ENCODE results near the gene TSHZ2.

The TSHZ2 gene

GRCh38 chr20:52974179-52974594 lies 2.0 kb downstream of the TSHZ2 start:
- no peak for DNase-seq (ENCODE audit: low spot score)
- TF ChIP-seq, protein P1, sequence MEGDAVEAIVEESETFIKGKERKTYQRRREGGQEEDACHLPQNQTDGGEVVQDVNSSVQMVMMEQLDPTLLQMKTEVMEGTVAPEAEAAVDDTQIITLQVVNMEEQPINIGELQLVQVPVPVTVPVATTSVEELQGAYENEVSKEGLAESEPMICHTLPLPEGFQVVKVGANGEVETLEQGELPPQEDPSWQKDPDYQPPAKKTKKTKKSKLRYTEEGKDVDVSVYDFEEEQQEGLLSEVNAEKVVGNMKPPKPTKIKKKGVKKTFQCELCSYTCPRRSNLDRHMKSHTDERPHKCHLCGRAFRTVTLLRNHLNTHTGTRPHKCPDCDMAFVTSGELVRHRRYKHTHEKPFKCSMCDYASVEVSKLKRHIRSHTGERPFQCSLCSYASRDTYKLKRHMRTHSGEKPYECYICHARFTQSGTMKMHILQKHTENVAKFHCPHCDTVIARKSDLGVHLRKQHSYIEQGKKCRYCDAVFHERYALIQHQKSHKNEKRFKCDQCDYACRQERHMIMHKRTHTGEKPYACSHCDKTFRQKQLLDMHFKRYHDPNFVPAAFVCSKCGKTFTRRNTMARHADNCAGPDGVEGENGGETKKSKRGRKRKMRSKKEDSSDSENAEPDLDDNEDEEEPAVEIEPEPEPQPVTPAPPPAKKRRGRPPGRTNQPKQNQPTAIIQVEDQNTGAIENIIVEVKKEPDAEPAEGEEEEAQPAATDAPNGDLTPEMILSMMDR (IDR thresholded peaks at IDR 0.05): no peak
- Histone ChIP-seq H3K4me3 (peak overlapping the region; percentile 70), H3K27ac (peak overlapping the region; percentile 2 to 60)

GRCh38 chr20:52975029-52975732 lies 3.0 kb downstream of the TSHZ2 start:
- DNase-seq (ENCODE audit: low spot score): no peak
- Histone ChIP-seq H3K4me3 (peak overlapping the region; percentile 70), H3K27ac (peak overlapping the region in 1 of 2 donors; percentile 60)
- TF ChIP-seq, protein P1 (IDR thresholded peaks at IDR 0.05): no peak

DNA sequence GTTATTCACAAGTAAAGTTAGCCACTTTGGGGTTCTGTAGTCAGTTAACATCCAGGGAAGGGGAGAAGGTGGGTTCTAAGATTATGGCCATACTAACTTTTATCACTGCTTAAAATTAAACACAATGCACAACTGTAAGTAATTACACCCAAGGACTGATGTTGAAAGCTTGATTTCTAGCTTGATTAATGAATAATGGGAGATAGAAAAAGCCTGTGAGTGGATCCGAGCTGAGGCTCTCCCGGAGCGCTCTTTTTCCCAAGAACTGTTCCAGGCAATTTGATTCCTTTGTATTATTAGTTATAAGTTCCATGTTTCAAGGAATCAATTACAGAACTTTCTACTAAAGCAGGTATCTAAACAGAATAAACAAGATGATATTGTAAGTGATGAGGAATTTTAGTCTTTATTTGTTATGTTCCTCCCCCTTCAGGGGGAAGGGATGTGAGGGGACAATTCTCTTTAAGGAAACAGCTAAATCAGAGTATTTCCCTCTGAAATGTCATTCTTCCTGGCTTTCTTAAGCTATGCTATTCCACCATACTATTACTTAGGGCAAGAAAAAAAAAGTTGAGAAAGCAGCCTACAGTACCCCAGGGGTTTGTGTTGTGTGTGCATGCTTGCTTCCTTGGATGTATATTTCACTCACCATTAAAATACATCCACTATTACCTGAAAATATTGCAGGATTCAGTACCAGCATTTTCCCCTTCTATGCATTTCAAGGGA lies 3.8 kb downstream of the TSHZ2 start:
- TF ChIP-seq, protein P1 (IDR thresholded peaks at IDR 0.05): no peak
- DNase-seq (ENCODE audit: low spot score): no peak
- H3K4me3 ChIP-seq: peak overlapping the region; percentile 70
- H3K27ac ChIP-seq: peak overlapping the region in 1 of 2 donors; percentile 60

DNA sequence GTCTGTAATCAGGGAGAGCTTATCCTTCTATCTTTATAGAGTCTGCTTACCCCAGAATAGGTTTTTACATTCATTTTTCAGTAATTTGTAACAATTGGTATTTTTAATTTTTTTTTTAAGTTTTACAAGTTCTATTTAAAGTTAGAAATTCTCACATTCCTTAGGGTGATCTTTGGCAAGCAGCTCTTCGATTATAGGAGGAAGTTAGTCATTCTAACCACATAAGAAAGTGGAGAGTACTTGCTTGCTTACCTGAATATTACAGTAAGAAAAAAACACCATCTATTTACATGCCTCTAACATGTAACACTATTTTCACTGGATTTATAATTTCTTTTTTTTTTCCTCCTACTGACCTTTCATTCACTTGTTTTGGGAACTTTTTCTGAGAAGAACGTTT lies 6.7 kb downstream of the TSHZ2 start:
- no peak overlapping the region for H3K4me3 ChIP-seq
- no peak overlapping the region for H3K27ac ChIP-seq
- TF ChIP-seq, protein P1 (IDR thresholded peaks at IDR 0.05): no peak
- DNase-seq (ENCODE audit: low spot score): no peak

- TF ChIP-seq, protein P1 (IDR thresholded peaks at IDR 0.05): no peak
- no peak for DNase-seq (ENCODE audit: low spot score)
- Histone ChIP-seq H3K27ac (no peak overlapping the region), H3K4me3 (no peak overlapping the region)
Measured at GRCh38 chr20:52981051-52981450, 8.9 kb downstream of the TSHZ2 start.

- TF ChIP-seq, protein P1 (IDR thresholded peaks at IDR 0.05): no peak
- Histone ChIP-seq H3K4me3 (no peak overlapping the region), H3K27ac (no peak overlapping the region)
- no peak for DNase-seq (ENCODE audit: low spot score)
Measured at GRCh38 chr20:52983726-52984450, 11.7 kb downstream of the TSHZ2 start.

All from coronary artery (tissue), 2 donors.